ENCODE data around the gene KCNE4.

Gene KCNE4, protein sequence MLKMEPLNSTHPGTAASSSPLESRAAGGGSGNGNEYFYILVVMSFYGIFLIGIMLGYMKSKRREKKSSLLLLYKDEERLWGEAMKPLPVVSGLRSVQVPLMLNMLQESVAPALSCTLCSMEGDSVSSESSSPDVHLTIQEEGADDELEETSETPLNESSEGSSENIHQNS

DNA sequence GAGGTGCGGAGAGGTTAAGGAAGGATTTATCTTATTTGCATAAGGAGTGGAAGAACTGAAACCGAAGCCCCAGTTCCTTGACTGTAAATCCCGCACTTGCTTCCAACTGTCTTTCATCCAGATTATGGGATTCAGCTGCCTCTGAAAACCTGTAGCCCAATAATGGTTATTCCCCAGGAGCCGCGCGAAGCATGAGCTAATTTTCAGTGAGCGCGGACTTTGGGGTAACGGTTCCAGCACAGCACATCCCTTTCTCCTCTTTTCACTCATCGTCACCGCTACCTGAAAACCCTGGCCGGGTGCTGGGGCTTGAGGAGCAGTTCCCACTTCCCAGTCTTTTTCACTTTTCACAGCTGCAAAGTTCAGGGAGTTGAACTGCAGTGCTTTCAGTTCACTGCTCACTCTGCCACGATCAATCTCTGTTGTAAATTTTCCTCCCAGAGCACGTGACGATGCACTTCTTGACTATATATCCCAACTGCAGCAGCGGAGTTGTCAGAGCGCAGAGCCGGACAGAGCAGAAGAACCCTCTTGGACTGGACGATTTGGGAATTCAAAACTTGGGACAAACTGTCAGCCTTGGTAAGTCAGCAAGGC, at the start of gene KCNE4:
Gene KCNE4, plus strand, starts transcription at position 498 of the 597 bp plus-strand sequence. CDS start 641 bp downstream, outside the sequence.
- DNase-seq (ENCODE audit: low read depth in 4 of 4, low spot score in 1 of 4) = no peak

DNA sequence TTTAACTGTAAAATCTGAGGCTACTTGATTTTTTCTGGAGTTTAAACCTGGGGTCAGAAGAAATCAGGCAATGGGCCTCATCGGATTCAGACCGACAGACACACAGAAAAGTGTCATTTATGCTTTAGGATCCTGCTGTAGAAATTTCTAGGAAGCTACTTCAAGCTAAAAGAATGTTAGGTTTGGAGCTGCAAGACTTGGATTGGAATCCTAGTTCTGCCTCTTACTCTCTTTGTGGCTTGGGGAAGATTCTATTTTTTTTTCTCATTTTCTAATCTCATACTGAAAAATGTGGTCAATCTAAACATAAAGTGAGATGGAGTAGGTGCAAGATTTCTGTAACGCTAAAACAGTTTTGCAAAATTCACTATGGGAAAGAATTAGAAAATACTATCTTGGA, 48.8 kb upstream of the KCNE4 start:
- DNase-seq (ENCODE audit: low read depth in 4 of 4, low spot score in 1 of 4) = no peak

DNA sequence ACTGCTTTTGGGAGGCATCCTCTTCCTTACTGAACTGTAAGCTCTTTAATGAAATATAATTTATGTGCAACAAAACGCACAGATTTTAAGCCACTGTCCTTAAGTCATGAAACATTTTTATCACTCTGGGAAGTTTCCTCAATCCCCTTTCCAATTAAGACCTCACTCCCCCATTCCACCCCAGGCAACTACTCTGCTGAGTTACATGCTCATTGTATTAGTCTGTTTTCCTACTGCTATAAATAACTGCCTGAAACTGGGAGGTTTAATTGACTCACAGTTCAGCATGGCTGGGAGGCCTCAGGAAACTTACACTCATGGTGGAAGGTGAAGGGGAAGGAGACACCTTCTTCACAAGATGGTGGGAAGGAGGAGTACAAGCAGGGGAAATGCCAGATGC, 46.5 kb upstream of the KCNE4 start:
- DNase-seq (ENCODE audit: low read depth in 4 of 4, low spot score in 1 of 4) = no peak

- no peak for DNase-seq (ENCODE audit: low read depth in 4 of 4, low spot score in 1 of 4)
Measured at GRCh38 chr2:223007531-223007930, 44.5 kb upstream of the KCNE4 start.

DNA sequence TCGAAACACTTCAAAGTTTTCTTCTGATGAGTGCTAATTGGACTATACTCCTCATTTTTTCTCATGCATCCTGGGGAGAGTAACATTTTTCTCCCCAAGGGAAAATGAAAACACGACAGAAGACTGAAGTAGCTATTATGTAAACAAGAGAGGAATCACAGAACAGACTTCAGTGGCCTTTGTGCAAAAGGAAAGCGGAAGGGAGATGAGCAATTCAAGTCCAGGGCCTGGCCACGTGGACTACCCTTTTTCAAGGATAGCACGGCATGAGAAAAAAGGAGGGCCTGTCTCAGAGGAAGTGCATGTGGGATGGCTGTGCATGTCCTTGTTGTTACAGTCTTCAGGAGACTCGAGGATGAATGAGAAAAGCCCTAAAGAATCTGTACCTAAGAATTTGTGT, 43.8 kb upstream of the KCNE4 start:
- no peak for DNase-seq (ENCODE audit: low read depth in 4 of 4, low spot score in 1 of 4)

DNA sequence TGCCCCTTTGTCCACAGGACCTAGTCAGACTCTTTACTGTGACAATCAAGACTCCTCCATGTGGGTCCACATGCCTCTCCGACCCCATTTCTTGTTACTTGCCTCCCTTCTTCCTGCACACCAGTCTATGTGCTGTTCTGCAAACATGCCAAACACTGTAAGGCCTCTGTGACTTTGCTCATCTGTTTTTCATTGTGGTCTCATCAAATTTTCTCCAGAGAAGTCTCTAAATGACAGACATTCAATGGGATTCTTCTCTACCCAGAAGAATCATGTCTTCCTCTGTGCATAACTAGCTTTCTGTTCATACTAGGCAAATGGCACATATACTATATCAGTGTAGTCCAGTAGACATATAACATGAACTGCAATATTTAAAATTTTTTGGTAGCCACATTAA, 43.0 kb upstream of the KCNE4 start:
- no peak for DNase-seq (ENCODE audit: low read depth in 4 of 4, low spot score in 1 of 4)

GRCh38 chr2:223010641-223011040, 41.3 kb upstream of the KCNE4 start:
- DNase-seq (ENCODE audit: low read depth in 4 of 4, low spot score in 1 of 4) = no peak

DNA sequence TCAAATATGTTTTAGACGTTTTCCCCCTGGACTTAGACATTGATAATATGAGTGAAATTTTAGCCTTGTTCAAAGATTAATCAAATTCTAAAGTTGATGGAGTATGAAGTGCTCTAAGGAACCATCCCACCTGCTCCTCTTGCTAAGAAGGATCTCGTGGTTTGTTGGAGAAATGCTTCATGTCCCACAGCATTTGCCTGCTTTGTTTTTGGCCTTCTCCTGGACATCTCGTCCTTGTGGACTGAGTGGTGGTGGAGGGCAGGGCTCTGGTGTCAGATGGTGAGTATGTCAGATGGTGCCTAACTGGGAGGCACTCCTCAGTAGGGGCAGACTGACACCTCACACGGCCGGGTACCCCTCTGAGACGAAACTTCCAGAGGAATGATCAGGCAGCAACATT, 39.7 kb upstream of the KCNE4 start:
- DNase-seq (ENCODE audit: low read depth in 4 of 4, low spot score in 1 of 4) = no peak

DNA sequence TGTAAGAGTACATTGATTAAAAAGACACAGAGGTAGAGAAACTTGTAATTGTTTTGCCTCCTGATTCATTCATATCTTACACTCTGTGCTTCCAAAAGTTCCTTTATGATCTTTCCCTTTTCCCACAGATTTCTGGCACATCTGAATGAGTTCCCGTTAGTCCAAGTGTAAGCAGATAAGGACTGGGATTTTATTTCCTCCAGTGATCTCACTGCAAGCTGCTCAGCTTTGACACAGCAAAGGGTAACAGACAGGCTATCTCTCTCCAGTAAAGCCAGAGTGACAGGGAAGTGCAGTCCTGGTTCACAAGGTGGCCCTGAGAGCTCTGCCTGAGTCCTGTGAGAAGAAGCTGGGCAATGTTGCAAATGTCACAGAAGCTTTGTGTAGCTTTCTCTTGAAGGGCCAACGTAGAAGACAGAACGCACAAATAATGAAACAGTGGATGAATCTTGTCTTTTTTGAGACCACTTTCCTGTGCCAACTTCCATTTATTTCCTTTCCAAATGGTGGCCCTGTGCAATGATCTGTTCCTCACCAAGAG, 32.5 kb upstream of the KCNE4 start:
- DNase-seq (ENCODE audit: low read depth in 4 of 4, low spot score in 1 of 4) = no peak

GRCh38 chr2:223019987-223020717, 31.8 kb upstream of the KCNE4 start:
- no peak for DNase-seq (ENCODE audit: low read depth in 4 of 4, low spot score in 1 of 4)

- no peak for DNase-seq (ENCODE audit: low read depth in 4 of 4, low spot score in 1 of 4)
Measured at GRCh38 chr2:223020971-223021675, 30.9 kb upstream of the KCNE4 start.

- no peak for DNase-seq (ENCODE audit: low read depth in 4 of 4, low spot score in 1 of 4)
Measured at GRCh38 chr2:223026357-223027110, 25.5 kb upstream of the KCNE4 start.

GRCh38 chr2:223027442-223027841, 24.5 kb upstream of the KCNE4 start:
- DNase-seq (ENCODE audit: low read depth in 4 of 4, low spot score in 1 of 4) = no peak

DNA sequence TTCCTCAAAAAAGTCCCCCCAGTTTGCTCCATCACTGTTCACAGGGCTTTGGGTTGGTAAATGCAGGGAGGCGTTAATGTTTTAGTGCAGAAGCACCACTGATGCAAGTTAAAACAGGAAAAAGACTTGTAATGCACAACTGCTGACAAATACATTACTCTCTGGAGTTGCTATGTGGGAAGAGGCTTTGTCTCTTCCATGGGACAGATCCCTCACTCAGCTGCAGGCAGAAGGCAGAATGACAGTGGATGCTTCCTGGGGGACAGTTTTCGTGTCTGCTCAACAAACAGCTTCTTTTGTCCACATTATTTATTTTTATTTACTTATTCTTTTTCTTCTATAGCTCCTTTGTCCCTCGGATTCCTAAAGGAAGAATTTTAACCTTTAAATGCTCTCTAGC, 22.7 kb upstream of the KCNE4 start:
- DNase-seq (ENCODE audit: low read depth in 4 of 4, low spot score in 1 of 4) = no peak

DNA sequence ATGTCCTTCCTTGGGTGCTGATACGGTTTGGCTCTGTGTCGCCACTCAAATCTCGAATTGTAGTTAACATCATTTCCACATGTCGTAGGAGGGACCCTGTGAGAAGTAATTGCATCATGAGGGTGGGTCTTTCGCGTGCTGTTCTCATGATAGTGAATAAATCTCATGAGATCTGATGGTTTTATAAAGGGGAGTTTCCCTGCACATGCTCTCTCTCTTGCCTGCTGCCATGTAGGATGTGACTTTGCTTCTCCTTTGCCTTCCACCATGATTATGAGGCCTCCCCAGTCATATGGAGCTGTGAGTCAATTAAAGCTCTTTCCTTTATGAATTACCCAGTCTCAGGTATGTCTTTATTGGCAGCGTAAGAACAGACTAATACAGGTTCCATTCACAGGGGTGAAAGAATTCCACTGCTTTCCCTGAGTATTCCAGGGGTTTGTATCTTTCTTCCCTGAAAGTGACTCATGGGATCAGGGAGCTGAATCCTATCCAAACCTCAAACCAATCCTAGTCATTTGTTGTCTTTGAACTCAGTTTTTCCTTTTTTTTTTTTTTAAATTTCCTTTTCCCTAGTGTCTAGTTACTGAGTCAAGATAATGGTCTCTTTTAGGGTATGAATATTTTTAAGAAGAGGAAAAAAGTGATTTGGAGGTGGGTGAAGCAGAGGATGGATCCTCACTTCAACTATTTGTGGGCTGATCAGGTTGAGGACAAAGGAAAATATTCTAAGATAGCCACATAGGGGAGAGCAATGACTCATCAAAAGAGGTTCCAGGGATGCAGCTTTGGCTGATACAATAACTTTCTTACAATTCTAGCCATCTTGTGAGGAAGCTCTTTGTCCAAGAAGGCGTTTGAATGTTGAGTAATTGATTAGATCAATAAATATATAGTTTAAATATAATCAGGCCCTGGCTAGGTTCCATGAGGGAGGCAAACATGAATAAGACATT, 19.5 kb upstream of the KCNE4 start:
- DNase-seq (ENCODE audit: low read depth in 4 of 4, low spot score in 1 of 4) = no peak

DNA sequence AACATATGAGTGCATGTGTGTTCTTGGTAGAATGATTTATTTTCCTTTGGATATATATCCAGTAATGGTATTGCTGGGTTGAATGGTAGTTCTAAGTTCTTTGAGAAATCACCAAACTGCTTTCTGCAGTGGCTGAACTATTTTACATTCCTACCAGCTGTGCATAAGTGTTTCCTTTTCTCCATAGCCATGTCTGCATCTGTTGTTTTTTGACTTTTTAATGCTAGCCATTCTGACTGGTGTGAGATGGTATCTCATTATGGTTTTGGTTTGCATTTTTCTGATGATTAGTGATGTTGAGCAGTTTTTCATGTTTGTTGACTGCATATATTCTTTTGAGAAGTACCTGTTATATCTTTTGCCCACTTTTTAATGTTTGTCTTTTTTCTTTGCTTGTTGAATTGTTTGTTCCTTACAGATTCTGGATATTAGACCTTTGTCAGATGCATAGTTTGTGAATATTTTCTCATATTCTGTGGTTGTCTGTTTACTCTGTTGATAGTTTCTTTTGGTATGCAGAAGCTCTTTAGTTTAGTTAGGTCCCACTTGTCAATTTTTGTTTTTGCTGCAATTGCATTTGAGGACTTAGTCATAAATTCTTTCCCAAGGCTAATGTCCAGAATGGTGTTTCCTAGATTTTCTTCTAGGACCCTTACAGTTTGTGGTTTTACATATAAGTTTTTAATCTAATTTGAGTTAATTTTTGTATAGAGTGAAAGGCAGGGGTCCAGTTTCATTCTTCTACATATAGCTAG, 17.6 kb upstream of the KCNE4 start:
- DNase-seq (ENCODE audit: low read depth in 4 of 4, low spot score in 1 of 4) = no peak

DNA sequence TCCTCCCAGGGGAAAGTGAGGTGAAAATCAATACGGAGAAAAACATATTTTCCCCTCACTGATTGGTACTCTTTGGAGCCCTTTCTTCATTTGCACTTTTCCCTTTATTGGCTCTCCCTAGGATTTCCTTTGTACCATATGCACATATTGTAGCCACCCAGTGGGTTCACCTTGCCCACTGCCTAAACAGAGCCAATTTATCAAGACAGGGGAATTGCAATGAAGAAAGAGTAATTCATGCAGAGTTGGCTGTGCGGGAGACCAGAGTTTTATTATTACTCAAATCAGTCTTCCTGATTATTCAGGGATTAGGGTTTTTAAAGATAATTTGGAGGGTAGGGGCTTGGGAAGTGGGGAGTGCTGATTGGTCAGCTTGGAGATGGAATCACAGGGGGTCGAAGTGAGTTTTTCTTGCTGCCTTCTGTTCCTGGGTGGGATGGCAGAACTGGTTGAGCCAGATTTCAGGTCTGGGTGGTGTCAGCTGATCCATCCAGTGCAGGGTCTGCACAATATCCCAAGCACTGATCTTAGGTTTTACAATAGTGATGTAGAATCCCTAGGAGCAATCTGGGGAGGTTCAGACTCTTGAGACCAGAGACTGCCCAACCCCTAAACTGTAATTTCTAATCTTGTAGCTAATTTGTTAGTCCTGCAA, 15.1 kb upstream of the KCNE4 start:
- DNase-seq (ENCODE audit: low read depth in 4 of 4, low spot score in 1 of 4) = no peak

- DNase-seq (ENCODE audit: low read depth in 4 of 4, low spot score in 1 of 4) = no peak
Measured at GRCh38 chr2:223037445-223037800, 14.6 kb upstream of the KCNE4 start.

DNA sequence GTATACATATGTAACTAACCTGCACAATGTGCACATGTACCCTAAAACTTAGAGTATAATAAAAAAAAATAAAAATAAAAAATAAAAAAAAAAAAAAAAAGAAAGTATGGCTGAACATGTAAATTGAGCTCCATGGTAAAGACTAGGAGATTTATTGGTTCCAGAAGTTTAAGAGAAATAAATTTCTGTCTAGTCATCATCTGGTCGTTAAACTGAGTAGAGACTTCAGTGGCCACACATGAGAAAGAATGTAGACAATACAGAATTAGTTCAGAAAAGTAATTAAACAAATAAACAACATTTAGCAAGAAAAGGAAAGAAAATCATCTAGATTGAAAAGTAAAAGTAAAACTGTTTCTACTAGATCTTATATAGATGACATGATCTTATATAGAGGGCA, 12.4 kb upstream of the KCNE4 start:
- no peak for DNase-seq (ENCODE audit: low read depth in 4 of 4, low spot score in 1 of 4)

Measured in stimulated activated CD4-positive, alpha-beta T cell treated with anti-CD3 and anti-CD28 coated beads, Interleukin-1b, Interleukin-23, amount 100 ng/mL, for 24 hours (primary cell).